Measurements from ENCODE around the gene RDH11. TPM values are rescaled to one million over a fixed set of nuclear protein-coding genes. Genes with fewer than 3 reads are reported as not detected.

The RDH11 gene
- total and polyA plus RNA-seq, 2 donors (not counting 3 experiments of a cell fraction or from before 2014, with no cell fraction given) = 79.8 to 93.2 TPM

DNA sequence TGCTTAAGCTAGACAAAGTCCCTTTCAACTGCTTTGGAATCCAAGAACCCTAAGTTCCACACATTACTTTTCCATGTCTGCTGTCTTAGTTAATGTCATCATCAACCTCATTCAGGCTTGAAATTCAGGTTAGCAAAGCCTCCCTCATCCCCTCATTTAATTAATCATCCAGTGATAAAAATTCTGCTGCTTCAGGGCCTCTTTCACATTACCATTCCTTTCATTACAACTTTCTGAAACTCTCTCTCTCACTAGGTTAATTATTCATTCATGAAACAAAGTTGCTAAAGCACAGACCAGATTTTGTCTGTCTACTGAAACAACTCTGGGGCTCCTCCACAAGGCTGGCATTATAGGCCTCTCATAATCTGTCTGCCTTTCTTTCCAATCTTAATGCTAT is 11.7 kb downstream of the RDH11 start:
- Histone ChIP-seq H3K4me3 (replicated peaks in 1 of 3; ENCODE audit: insufficient read depth in 1 of 3, low read depth in 1 of 3, low read length in 3 of 3) (no peak overlapping the region), H3K9me1 (replicated peaks; ENCODE audit: control insufficient read depth, extremely low read depth, insufficient read depth, low read length) (no peaks in the 10 kb centered on the region), H3K4me1 (ENCODE audit: control insufficient read depth, extremely low read depth, insufficient read depth, low read length) (peaks cover 17% of the 10 kb centered on the region), H3K9ac (replicated peaks; ENCODE audit: extremely low read depth, insufficient read depth, low read length) (no peak overlapping the region), H3K4me2 (ENCODE audit: insufficient read depth, low read length) (no peak overlapping the region), H3K79me2 (ENCODE audit: control insufficient read depth, insufficient read depth, low read length) (peaks cover 24% of the 10 kb centered on the region), H3K27ac (ENCODE audit: insufficient read depth, low read depth, low read length) (no peak overlapping the region), H3K36me3 (ENCODE audit: control insufficient read depth in 2 of 2, extremely low read depth in 1 of 2, insufficient read depth in 2 of 2, low read length in 2 of 2) (peaks cover 4 to 13% of the 10 kb centered on the region in 2 experiments), H4K20me1 (replicated peaks; ENCODE audit: control insufficient read depth, extremely low read depth, insufficient read depth, low read length) (no peaks in the 10 kb centered on the region), H3K27me3 (ENCODE audit: control insufficient read depth in 2 of 2, insufficient read depth in 2 of 2, low read length in 2 of 2) (no peaks in the 10 kb centered on the region), H2AFZ (ENCODE audit: low read depth, low read length) (no peak overlapping the region), H3K9me3 (replicated peaks; ENCODE audit: control insufficient read depth, insufficient read depth, low read length) (no peaks in the 10 kb centered on the region)
- dilution Hi-C loops (cut with MboI; ENCODE audit: extremely low pct_ligation_motif_present, low sequenced_read_pairs) = no loop called here
- TF ChIP-seq FOS (IDR thresholded peaks at IDR 0.05; ENCODE audit: borderline replicate concordance, insufficient read depth, low read length) = no peak
- TF ChIP-seq, protein P1, sequence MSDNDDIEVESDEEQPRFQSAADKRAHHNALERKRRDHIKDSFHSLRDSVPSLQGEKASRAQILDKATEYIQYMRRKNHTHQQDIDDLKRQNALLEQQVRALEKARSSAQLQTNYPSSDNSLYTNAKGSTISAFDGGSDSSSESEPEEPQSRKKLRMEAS (IDR thresholded peaks at IDR 0.05; ENCODE audit: insufficient read depth, insufficient read length) = no peak
- TF ChIP-seq MYC (IDR thresholded peaks at IDR 0.05; ENCODE audit: low read depth, low read length) = no peak
- no peak for TF ChIP-seq GATA2 (IDR thresholded peaks at IDR 0.05; ENCODE audit: insufficient read depth, insufficient read length, low read depth, low read length)
- TF ChIP-seq EZH2 (IDR thresholded peaks at IDR 0.05; ENCODE audit: borderline replicate concordance, low read depth, low read length, severe bottlenecking) = no peak
- TF ChIP-seq JUN (IDR thresholded peaks at IDR 0.05; ENCODE audit: borderline replicate concordance, insufficient read depth, insufficient read length, low read depth) = no peak
- TF ChIP-seq, protein P2, sequence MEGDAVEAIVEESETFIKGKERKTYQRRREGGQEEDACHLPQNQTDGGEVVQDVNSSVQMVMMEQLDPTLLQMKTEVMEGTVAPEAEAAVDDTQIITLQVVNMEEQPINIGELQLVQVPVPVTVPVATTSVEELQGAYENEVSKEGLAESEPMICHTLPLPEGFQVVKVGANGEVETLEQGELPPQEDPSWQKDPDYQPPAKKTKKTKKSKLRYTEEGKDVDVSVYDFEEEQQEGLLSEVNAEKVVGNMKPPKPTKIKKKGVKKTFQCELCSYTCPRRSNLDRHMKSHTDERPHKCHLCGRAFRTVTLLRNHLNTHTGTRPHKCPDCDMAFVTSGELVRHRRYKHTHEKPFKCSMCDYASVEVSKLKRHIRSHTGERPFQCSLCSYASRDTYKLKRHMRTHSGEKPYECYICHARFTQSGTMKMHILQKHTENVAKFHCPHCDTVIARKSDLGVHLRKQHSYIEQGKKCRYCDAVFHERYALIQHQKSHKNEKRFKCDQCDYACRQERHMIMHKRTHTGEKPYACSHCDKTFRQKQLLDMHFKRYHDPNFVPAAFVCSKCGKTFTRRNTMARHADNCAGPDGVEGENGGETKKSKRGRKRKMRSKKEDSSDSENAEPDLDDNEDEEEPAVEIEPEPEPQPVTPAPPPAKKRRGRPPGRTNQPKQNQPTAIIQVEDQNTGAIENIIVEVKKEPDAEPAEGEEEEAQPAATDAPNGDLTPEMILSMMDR (IDR thresholded peaks at IDR 0.05; ENCODE audit: extremely low read depth in 1 of 2, insufficient read depth in 1 of 2, low read depth in 1 of 2, low read length in 2 of 2) = no peak
- TF ChIP-seq POLR2AphosphoS5 (IDR thresholded peaks at IDR 0.05; ENCODE audit: insufficient read depth, low read depth, low read length) = no peak
- FAIRE-seq (no peak), DNase-seq (ENCODE audit: low read depth, low spot score) (no peak)
- intact Hi-C loops (cut with micrococcal nuclease) = no loop called here
- CTCF ChIA-PET = interaction anchor here (1.2 kb wide), 1 partner anchor 84 kb away, joined by 3 read pairs; the partner anchor contains the start of gene PIGH
- POLR2A ChIA-PET = no interaction called here
- no TSS peak for BruUV-seq (replicated peaks)

Data from endothelial cell of umbilical vein (primary cell).